Liver (tissue), 9 donors: Measurements from ENCODE around the gene DOCK10. TPM values are rescaled to one million over a fixed set of nuclear protein-coding genes. Genes with fewer than 3 reads are reported as not detected.

Experiments
- DNase-seq: peaks from one replicate; pipeline ENCODE4 v3.0.0-alpha.2; 2017; ENCODE audit warnings: low spot score
- H3K27ac ChIP-seq, 2 donors: one replicate each; pipeline ENCODE4 v1.7.0; 2013; ENCODE audit warnings: inconsistent platforms in 2 of 2, low read length in 2 of 2, control low read depth in 1 of 2, low read depth in 1 of 2, mild to moderate bottlenecking in 1 of 2
- H3K27me3 ChIP-seq, 4 donors: one replicate each; pipeline versions ENCODE4 v1.6.1 to v1.7.0; 2013; ENCODE audit warnings: low read length in 3 of 4, inconsistent platforms in 1 of 4, mild to moderate bottlenecking in 1 of 4, moderate library complexity in 1 of 4; ENCODE audit not compliant: control insufficient read depth in 4 of 4, insufficient read depth in 4 of 4
- H3K36me3 ChIP-seq, 4 donors: one replicate each; pipeline versions ENCODE4 v1.6.1 to v1.7.0; 2013; ENCODE audit warnings: low read length in 3 of 4, mild to moderate bottlenecking in 3 of 4, low read depth in 1 of 4, moderate library complexity in 1 of 4; ENCODE audit not compliant: control insufficient read depth in 4 of 4, insufficient read depth in 3 of 4
- H3K4me1 ChIP-seq, 4 donors: one replicate each; pipeline versions ENCODE4 v1.6.1 to v1.7.0; 2013; ENCODE audit warnings: low read length in 3 of 4, mild to moderate bottlenecking in 3 of 4, moderate library complexity in 1 of 4; ENCODE audit not compliant: control insufficient read depth in 4 of 4, insufficient read depth in 4 of 4
- H3K4me3 ChIP-seq, 3 donors: one replicate each; pipeline versions ENCODE4 v1.6.1 to v1.7.0; 2013; ENCODE audit warnings: low read length in 3 of 3, control low read depth in 1 of 3, low read depth in 1 of 3, mild to moderate bottlenecking in 1 of 3
- H3K9ac ChIP-seq, 2 donors: one replicate each; pipeline ENCODE4 v1.7.0; 2013; ENCODE audit warnings: low read length in 2 of 2, mild to moderate bottlenecking in 2 of 2, moderate library complexity in 2 of 2, control low read depth in 1 of 2, low read depth in 1 of 2
- H3K9me3 ChIP-seq, 4 donors: one replicate each; pipeline versions ENCODE4 v1.6.1 to v1.7.0; 2013; ENCODE audit warnings: low read length in 3 of 4; ENCODE audit not compliant: control insufficient read depth in 4 of 4
- ATF3 ChIP-seq: IDR thresholded peaks from 2 replicates; pipeline ENCODE4 v1.6.1; 2016; ENCODE audit warnings: antibody characterized with exemption
- CTCF ChIP-seq: fragments of 150-350 bp; IDR thresholded peaks from 2 replicates; pipeline ENCODE4 v1.5.1; 2017; ENCODE audit warnings: improper control_type of control experiment, low read depth, low read length; ENCODE audit not compliant: missing input control
- EGR1 ChIP-seq, 2 donors: IDR thresholded peaks; 2 replicates each; pipeline ENCODE4 v1.6.1; 2016 to 2018; ENCODE audit warnings: antibody characterized with exemption in 2 of 2, low read depth in 2 of 2
- FOXA1 ChIP-seq: IDR thresholded peaks from 2 replicates; pipeline ENCODE4 v1.6.1; 2016; ENCODE audit warnings: antibody characterized with exemption
- FOXA2 ChIP-seq: IDR thresholded peaks from 2 replicates; pipeline ENCODE4 v1.6.1; 2016; ENCODE audit warnings: antibody characterized with exemption
- GABPA ChIP-seq, 2 donors: IDR thresholded peaks in 1 of 2; conservative IDR thresholded peaks in 1 of 2; 2 replicates each; pipeline ENCODE4 v1.6.1; 2016; ENCODE audit warnings: antibody characterized with exemption in 2 of 2, mild to moderate bottlenecking in 1 of 2, moderate library complexity in 1 of 2
- HNF4A ChIP-seq, 2 donors: conservative IDR thresholded peaks; 2 replicates each; pipeline ENCODE4 v1.6.1; 2016; ENCODE audit warnings: antibody characterized with exemption in 2 of 2, mild to moderate bottlenecking in 2 of 2
- HNF4G ChIP-seq: IDR thresholded peaks from 2 replicates; pipeline ENCODE4 v1.6.1; 2016; ENCODE audit warnings: antibody characterized with exemption
- MAX ChIP-seq: IDR thresholded peaks from 2 replicates; pipeline ENCODE4 v1.6.1; 2016; ENCODE audit warnings: antibody characterized with exemption
- NR2F2 ChIP-seq: IDR thresholded peaks from 2 replicates; pipeline ENCODE4 v1.6.1; 2016; ENCODE audit warnings: antibody characterized with exemption
- RAD21 ChIP-seq, 2 donors: IDR thresholded peaks; 2 replicates each; pipeline ENCODE4 v1.6.1; 2016; ENCODE audit warnings: antibody characterized with exemption in 2 of 2, mild to moderate bottlenecking in 2 of 2
- RXRA ChIP-seq, 2 donors: IDR thresholded peaks; 2 replicates each; pipeline ENCODE4 v1.6.1; 2017 to 2018; ENCODE audit warnings: antibody characterized with exemption in 2 of 2, mild to moderate bottlenecking in 1 of 2
- SP1 ChIP-seq: IDR thresholded peaks from 2 replicates; pipeline ENCODE4 v1.6.1; 2018; ENCODE audit warnings: antibody characterized with exemption, mild to moderate bottlenecking
- TAF1 ChIP-seq: conservative IDR thresholded peaks from 2 replicates; pipeline ENCODE4 v1.6.1; 2016; ENCODE audit warnings: antibody characterized with exemption, mild to moderate bottlenecking
- YY1 ChIP-seq: IDR thresholded peaks from 2 replicates; pipeline ENCODE4 v1.6.1; 2016; ENCODE audit warnings: antibody characterized with exemption, mild to moderate bottlenecking
- WGBS: extraction: QIAGEN DNeasy Blood & Tissue Kit; methylation state at CpG from one replicate; pipeline ENCODE4 v1.1.7; 2013; 5-methylcytosine and 5-hydroxymethylcytosine counted together
- polyA plus RNA-seq, 2 donors: library from polyadenylated mRNA; stranded (reverse) in 1 of 2; unstranded in 1 of 2; fragments of 200-250 nt in 1 of 2; fragments of >200 nt in 1 of 2; fragmentation: Nextera tagmentation in 1 of 2; extraction: Ambion mirVana in 1 of 2; gene quantifications; one replicate each; pipeline versions ENCODE4 v1.2.1 to v1.2.3, GENCODE V29; 2013 to 2015
- total RNA-seq, 2 donors: library from RNA; depleted of rRNA; stranded (reverse); fragments of >200 nt; gene quantifications; one replicate each; pipeline ENCODE4 v1.2.3, GENCODE V29; 2014
- TF ChIP-seq, protein P1 (sequence below): IDR thresholded peaks from 2 replicates; pipeline ENCODE4 v1.6.1; 2016; ENCODE audit warnings: antibody characterized with exemption, mild to moderate bottlenecking
- donor health status: healthy.
- donor health status: healthy.
- donor health status: healthy.
- donor health status: healthy.
- donor health status: healthy.

Gene DOCK10
- total and polyA plus RNA-seq, 4 donors, result 1.2 to 15.3 (median 6.8) TPM

DNA sequence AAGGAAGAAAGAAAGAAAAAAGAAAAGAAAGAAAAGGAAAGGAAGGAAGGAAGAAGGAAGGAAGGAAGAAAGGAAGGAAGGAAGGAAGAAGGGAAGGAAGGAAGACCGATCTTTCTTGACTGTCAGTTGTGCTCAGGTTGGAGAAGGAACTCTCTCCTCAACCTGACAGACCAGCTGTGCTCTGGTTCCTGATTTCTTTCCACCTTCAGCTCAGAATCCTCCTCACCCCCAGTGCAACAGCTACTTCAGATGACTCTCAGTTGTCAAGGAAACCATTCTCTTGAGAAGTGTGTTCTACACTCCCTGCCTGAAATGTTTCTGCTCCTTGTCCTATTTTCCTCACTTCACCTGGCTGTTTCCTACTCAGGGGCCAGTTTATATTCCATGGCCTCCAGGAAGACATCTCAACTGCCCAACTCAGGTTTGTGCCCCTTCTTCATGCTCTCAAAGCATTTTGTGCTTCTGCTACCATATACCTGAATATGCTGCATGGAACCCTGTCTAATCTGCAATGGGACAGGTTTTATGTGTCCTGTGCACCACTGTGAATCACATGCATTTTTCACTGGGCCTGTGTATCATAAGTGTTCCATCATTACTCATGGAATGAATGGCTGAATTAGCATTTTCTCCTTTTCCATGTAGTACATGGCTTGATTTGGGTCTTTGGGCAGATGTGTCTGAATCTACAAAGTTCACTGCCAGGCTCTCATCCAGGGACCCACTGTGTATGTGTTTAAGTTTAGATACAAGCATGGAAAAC is 32.8 kb upstream of the DOCK10 start:
- no peaks in the 10 kb centered on the region for H3K4me1 ChIP-seq
- no peak for TF ChIP-seq TAF1
- no peak for TF ChIP-seq FOXA2
- TF ChIP-seq EGR1 (IDR thresholded peaks at IDR 0.05; ENCODE audit: low read depth in 2 of 2), result no peak
- no peak for TF ChIP-seq RAD21 (IDR thresholded peaks at IDR 0.05)
- no peak for TF ChIP-seq NR2F2
- TF ChIP-seq CTCF, result no peak
- TF ChIP-seq HNF4G, result no peak
- no peak for TF ChIP-seq MAX
- no peak for TF ChIP-seq HNF4A (conservative IDR thresholded peaks at IDR 0.05)
- TF ChIP-seq YY1, result no peak
- no peak for TF ChIP-seq RXRA (IDR thresholded peaks at IDR 0.05)
- TF ChIP-seq GABPA (IDR thresholded peaks at IDR 0.05 in 1 of 2, conservative IDR thresholded peaks at IDR 0.05 in 1 of 2), result no peak
- TF ChIP-seq, protein P1, sequence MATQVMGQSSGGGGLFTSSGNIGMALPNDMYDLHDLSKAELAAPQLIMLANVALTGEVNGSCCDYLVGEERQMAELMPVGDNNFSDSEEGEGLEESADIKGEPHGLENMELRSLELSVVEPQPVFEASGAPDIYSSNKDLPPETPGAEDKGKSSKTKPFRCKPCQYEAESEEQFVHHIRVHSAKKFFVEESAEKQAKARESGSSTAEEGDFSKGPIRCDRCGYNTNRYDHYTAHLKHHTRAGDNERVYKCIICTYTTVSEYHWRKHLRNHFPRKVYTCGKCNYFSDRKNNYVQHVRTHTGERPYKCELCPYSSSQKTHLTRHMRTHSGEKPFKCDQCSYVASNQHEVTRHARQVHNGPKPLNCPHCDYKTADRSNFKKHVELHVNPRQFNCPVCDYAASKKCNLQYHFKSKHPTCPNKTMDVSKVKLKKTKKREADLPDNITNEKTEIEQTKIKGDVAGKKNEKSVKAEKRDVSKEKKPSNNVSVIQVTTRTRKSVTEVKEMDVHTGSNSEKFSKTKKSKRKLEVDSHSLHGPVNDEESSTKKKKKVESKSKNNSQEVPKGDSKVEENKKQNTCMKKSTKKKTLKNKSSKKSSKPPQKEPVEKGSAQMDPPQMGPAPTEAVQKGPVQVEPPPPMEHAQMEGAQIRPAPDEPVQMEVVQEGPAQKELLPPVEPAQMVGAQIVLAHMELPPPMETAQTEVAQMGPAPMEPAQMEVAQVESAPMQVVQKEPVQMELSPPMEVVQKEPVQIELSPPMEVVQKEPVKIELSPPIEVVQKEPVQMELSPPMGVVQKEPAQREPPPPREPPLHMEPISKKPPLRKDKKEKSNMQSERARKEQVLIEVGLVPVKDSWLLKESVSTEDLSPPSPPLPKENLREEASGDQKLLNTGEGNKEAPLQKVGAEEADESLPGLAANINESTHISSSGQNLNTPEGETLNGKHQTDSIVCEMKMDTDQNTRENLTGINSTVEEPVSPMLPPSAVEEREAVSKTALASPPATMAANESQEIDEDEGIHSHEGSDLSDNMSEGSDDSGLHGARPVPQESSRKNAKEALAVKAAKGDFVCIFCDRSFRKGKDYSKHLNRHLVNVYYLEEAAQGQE, result no peak
- TF ChIP-seq SP1, result no peak
- no peak overlapping the region for H3K27ac ChIP-seq
- no peak overlapping the region for H3K4me3 ChIP-seq
- no peaks in the 10 kb centered on the region for H3K9me3 ChIP-seq
- H3K9ac ChIP-seq, result no peak overlapping the region
- DNase-seq, result no peak
- H3K27me3 ChIP-seq, result no peaks in the 10 kb centered on the region
- no peaks in the 10 kb centered on the region for H3K36me3 ChIP-seq
- 84% methylated on average over 1 of the region's 1 CpG for WGBS

DNA sequence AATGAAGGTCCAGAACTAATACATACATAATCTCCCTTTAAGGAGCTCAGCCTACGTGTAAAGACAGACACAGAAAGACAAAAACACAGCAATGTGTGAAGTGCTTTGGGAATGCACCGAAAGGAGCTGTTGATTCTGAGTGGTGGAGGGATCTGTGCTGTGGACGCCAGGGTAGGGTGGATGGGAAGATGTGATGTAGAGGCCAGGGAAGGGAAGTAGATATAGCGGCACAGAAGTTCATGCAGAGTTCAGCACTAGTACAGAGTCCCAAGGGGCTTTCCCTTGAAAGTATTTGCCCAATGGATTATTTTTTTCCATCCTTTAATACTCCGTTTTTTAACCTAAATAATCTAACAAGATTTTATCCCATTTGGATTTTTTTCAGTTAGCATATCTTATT is 32.1 kb upstream of the DOCK10 start:
- Histone ChIP-seq H3K9me3 (no peaks in the 10 kb centered on the region), H3K4me3 (no peak overlapping the region), H3K9ac (no peak overlapping the region), H3K27me3 (no peaks in the 10 kb centered on the region), H3K27ac (no peak overlapping the region), H3K4me1 (no peaks in the 10 kb centered on the region), H3K36me3 (no peaks in the 10 kb centered on the region)
- WGBS, result 56% methylated on average over 5 of the region's 5 CpGs
- no peak for DNase-seq
- no peak for TF ChIP-seq SP1
- TF ChIP-seq NR2F2, result no peak
- no peak for TF ChIP-seq MAX
- no peak for TF ChIP-seq HNF4A (conservative IDR thresholded peaks at IDR 0.05)
- TF ChIP-seq, protein P1, result no peak
- TF ChIP-seq RXRA (IDR thresholded peaks at IDR 0.05), result no peak
- no peak for TF ChIP-seq TAF1
- no peak for TF ChIP-seq CTCF
- no peak for TF ChIP-seq EGR1 (IDR thresholded peaks at IDR 0.05; ENCODE audit: low read depth in 2 of 2)
- TF ChIP-seq FOXA1, result no peak
- no peak for TF ChIP-seq FOXA2
- TF ChIP-seq ATF3, result no peak
- no peak for TF ChIP-seq HNF4G
- no peak for TF ChIP-seq RAD21 (IDR thresholded peaks at IDR 0.05)
